ENCODE data around the gene IQSEC2. TPM values are rescaled to one million over a fixed set of nuclear protein-coding genes. Genes with fewer than 3 reads are reported as not detected.

Gene IQSEC2
- total and polyA plus RNA-seq, 2 of the 8 experiments (the other 6 are each of a cell fraction or from before 2014, with no cell fraction given): 6.1 to 54.9 TPM

DNA sequence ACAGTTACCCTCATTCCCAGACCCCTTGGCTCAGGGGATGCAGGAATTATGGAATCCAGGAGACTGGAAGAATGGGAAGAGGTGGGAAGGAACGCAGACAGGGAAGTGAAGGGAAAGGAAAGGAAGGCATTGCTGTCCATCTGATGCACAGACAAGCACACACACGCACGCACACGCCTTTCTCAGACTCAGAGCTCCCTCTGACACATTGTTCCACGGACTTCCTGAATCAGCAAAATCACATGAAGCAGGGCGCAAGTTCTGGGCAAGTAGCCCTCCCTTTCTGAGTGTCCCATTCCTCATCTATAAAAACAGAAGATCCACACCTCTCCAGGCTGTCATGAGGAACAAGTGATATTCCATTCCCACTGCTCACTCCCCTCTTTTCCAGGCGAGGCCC, 13.2 kb downstream of the IQSEC2 start:
- Histone ChIP-seq H3K14ac (ENCODE audit: insufficient read length) (no peak overlapping the region), H3K79me2 (ENCODE audit: control insufficient read depth in 1 of 2, insufficient read depth in 2 of 2, low read length in 2 of 2) (no peaks in the 10 kb centered on the region), H3K18ac (ENCODE audit: extremely low read depth, low read length) (no peak overlapping the region), H3K9ac (replicated peaks in 1 of 4; ENCODE audit: extremely low read depth in 1 of 4, low read depth in 3 of 4, low read length in 3 of 4) (no peak overlapping the region), H3K27ac (ENCODE audit: low read depth, low read length) (no peak overlapping the region), H4K91ac (replicated peaks; ENCODE audit: insufficient read length, low read length) (no peak overlapping the region), H3K9me3 (ENCODE audit: insufficient read depth in 2 of 2, low read depth in 1 of 2, low read length in 1 of 2) (no peaks in the 10 kb centered on the region), H2BK15ac (ENCODE audit: low read length) (no peak overlapping the region), H4K20me1 (replicated peaks in 1 of 2; ENCODE audit: control insufficient read depth in 1 of 2, insufficient read depth in 2 of 2, low read length in 2 of 2) (no peaks in the 10 kb centered on the region), H3K4me2 (ENCODE audit: insufficient read depth in 1 of 2, low read depth in 2 of 2, low read length in 2 of 2) (no peak overlapping the region), H3K56ac (replicated peaks; ENCODE audit: insufficient read length, low read depth, low read length) (no peak overlapping the region), H2AFZ (ENCODE audit: low read length) (no peak overlapping the region), H2BK120ac (replicated peaks; ENCODE audit: low read depth, low read length) (no peak overlapping the region), H3K4ac (replicated peaks; ENCODE audit: insufficient read length, low read depth, low read length) (no peak overlapping the region), H3K4me3 (ENCODE audit: extremely low read depth in 1 of 4, insufficient read depth in 2 of 4, low read depth in 3 of 4, low read length in 4 of 4) (no peak overlapping the region), H3K36me3 (ENCODE audit: control insufficient read depth in 2 of 4, insufficient read depth in 4 of 4, low read length in 3 of 4) (no peaks in the 10 kb centered on the region), H4K5ac (ENCODE audit: insufficient read length, low read depth, low read length) (no peak overlapping the region), H3K79me1 (ENCODE audit: low read depth, low read length) (no peaks in the 10 kb centered on the region), H3K27me3 (replicated peaks in 1 of 4; ENCODE audit: control insufficient read depth in 3 of 4, extremely low read depth in 1 of 4, insufficient read depth in 3 of 4, low read length in 3 of 4) (no peaks in the 10 kb centered on the region), H3K23ac (ENCODE audit: insufficient read length) (no peak overlapping the region), H4K8ac (ENCODE audit: extremely low read depth, insufficient read depth, low read length) (no peak overlapping the region), H3K4me1 (replicated peaks in 1 of 4; ENCODE audit: control insufficient read depth in 3 of 4, insufficient read depth in 4 of 4, low read length in 3 of 4) (no peaks in the 10 kb centered on the region), H3K23me2 (ENCODE audit: low read depth, low read length) (no peaks in the 10 kb centered on the region), H2BK12ac (ENCODE audit: low read depth, low read length) (no peak overlapping the region), H2BK5ac (ENCODE audit: low read depth, low read length) (no peak overlapping the region), H2BK20ac (ENCODE audit: low read length) (no peak overlapping the region), H2AK5ac (ENCODE audit: low read depth, low read length) (no peak overlapping the region)
- CTCF ChIA-PET (ENCODE audit: partially characterized antibody): no interaction called here
- 85% methylated on average over 3 of the region's 7 CpGs; no CpG with 5 or more reads in 1 of the 2 experiments for WGBS, 2 experiments (ENCODE audit: extremely low coverage in 1 of 2, insufficient coverage in 1 of 2, insufficient read length in 1 of 2, insufficient replicate concordance in 2 of 2, low coverage in 1 of 2, low lambda C conversion rate in 2 of 2, missing lambda C conversion rate in 1 of 2)
- POLR2A ChIA-PET (ENCODE audit: partially characterized antibody): interaction anchor here (2.0 kb wide), 1 partner anchor 11 kb away, joined by 7 read pairs; no protein-coding TSS in a partner anchor
- DNase-seq (ENCODE audit: low read depth in 1 of 2, low spot score in 2 of 2): no peak
- no peak for FAIRE-seq
- no peak for TF ChIP-seq PHF8 (conservative IDR thresholded peaks at IDR 0.05; ENCODE audit: low read depth, low read length)

Data from H1 (cell line).